Left colon (tissue), 2 donors: ENCODE results near the gene RFNG. TPM values are rescaled to one million over a fixed set of nuclear protein-coding genes. Genes with fewer than 3 reads are reported as not detected.

ENCODE experiments used
- ATAC-seq: fragments of 200-7000 bp; cut with Tn5 transposase; one replicate; pipeline ENCODE4 v1.9.1; 2020; ENCODE audit warnings: mild to moderate bottlenecking, moderate library complexity
- DNase-seq, 2 donors: peaks; one replicate each; pipeline ENCODE4 v3.0.0-alpha.2; 2020
- intact Hi-C, 2 donors: fragments of 100-400 bp; cut with DNase I in 1 of 2; cut with micrococcal nuclease in 1 of 2; formaldehyde crosslinking; loops; one replicate each; pipeline versions ENCODE4 v1.11.2 to v1.14.0; 2022; cut with DNase I, micrococcal nuclease
- total RNA-seq, 2 donors: library from RNA; stranded (reverse); fragmentation: NEBNext Ultra II Directional; extraction: Animal tissue kit (Norgen Biotek cat#: 25700); gene quantifications; one replicate each; pipeline ENCODE4 v1.2.1, GENCODE V29; 2021
- donor health status: DM: no; HTN: no; CAD: no.
- donor health status: DM: yes; HTN: yes; CAD: no.

Gene RFNG
- total RNA-seq, 2 donors from 2014 or later = 31.5 to 32.3 TPM

GRCh38 chr17:82022310-82022980 is 29.2 kb downstream of the RFNG start, which contains the start of gene CENPX:
Gene CENPX (minus strand): TSS chr17:82022878. CDS start chr17:82022861, 17 bp downstream.
- no peak for ATAC-seq
- intact Hi-C loops = no loop called here
- no peak for DNase-seq

- intact Hi-C loops = no loop called here
- ATAC-seq = peak; percentile 31
- DNase-seq = peak in 1 of 2 donors; percentile 60
Observed at GRCh38 chr17:82021900-82022309, 29.7 kb downstream of the RFNG start.

GRCh38 chr17:82021107-82021899 is 30.3 kb downstream of the RFNG start:
- intact Hi-C loops = no loop called here
- DNase-seq (peak; percentile 74 to 84), ATAC-seq (peak; percentile 33)

GRCh38 chr17:82020572-82021106 is 31.0 kb downstream of the RFNG start:
- intact Hi-C loops = no loop called here
- DNase-seq (no peak), ATAC-seq (no peak)

GRCh38 chr17:82019690-82020571 is 31.7 kb downstream of the RFNG start:
- intact Hi-C loops = loop anchor here in 1 of 2 donors (5.0 kb wide), 1 partner anchor 53 kb away; no protein-coding TSS in a partner anchor
- peak; percentile 70 to 75 for DNase-seq
- ATAC-seq = peak; percentile 9

GRCh38 chr17:82018989-82019689 is 32.5 kb downstream of the RFNG start:
- DNase-seq (no peak), ATAC-seq (no peak)
- intact Hi-C loops = loop anchor here in 1 of 2 donors (5.0 kb wide), 1 partner anchor 52 kb away; no protein-coding TSS in a partner anchor

- ATAC-seq = no peak
Observed at GRCh38 chr17:82018152-82018988, 33.2 kb downstream of the RFNG start.

GRCh38 chr17:82017612-82018151 is 33.9 kb downstream of the RFNG start:
- ATAC-seq (no peak), DNase-seq (no peak)
- intact Hi-C loops = loop anchor here in 1 of 2 donors (5.0 kb wide), 1 partner anchor 50 kb away; no protein-coding TSS in a partner anchor

More at GRCh38 chr17:82018152-82018988, 33.2 kb downstream of the RFNG start:
- intact Hi-C loops = loop anchor here in 1 of 2 donors (5.0 kb wide), 1 partner anchor 51 kb away; no protein-coding TSS in a partner anchor
- no peak for DNase-seq

- intact Hi-C loops = loop anchor here in 1 of 2 donors (5.0 kb wide), 1 partner anchor 50 kb away; no protein-coding TSS in a partner anchor
- DNase-seq = no peak
- ATAC-seq = no peak
Observed at GRCh38 chr17:82016875-82017459, 34.6 kb downstream of the RFNG start.

- no peak for ATAC-seq
- intact Hi-C loops = loop anchor here in 1 of 2 donors (5.0 kb wide), 1 partner anchor 49 kb away; no protein-coding TSS in a partner anchor
- no peak for DNase-seq
Observed at GRCh38 chr17:82016061-82016874, 35.3 kb downstream of the RFNG start.

GRCh38 chr17:82015311-82015971 is 36.2 kb downstream of the RFNG start:
- ATAC-seq (no peak), DNase-seq (no peak)
- intact Hi-C loops = loop anchor here in 1 of 2 donors (5.0 kb wide), 1 partner anchor 48 kb away; no protein-coding TSS in a partner anchor

- intact Hi-C loops = loop anchor here in 1 of 2 donors (5.0 kb wide), 1 partner anchor 48 kb away; no protein-coding TSS in a partner anchor
- DNase-seq (no peak), ATAC-seq (no peak)
Observed at GRCh38 chr17:82014971-82015310, 36.7 kb downstream of the RFNG start.

GRCh38 chr17:82014432-82014831 is 37.2 kb downstream of the RFNG start:
- ATAC-seq (peak; percentile 53), DNase-seq (no peak)
- intact Hi-C loops = no loop called here

GRCh38 chr17:82013772-82014321 is 37.8 kb downstream of the RFNG start:
- ATAC-seq (no peak), DNase-seq (no peak)
- intact Hi-C loops = no loop called here

GRCh38 chr17:82013341-82013740 is 38.3 kb downstream of the RFNG start:
- no peak for DNase-seq
- no peak for ATAC-seq
- intact Hi-C loops = no loop called here
